ENCODE data around the gene CPLX3. TPM values are rescaled to one million over a fixed set of nuclear protein-coding genes. Genes with fewer than 3 reads are reported as not detected.

Gene CPLX3
- total RNA-seq, 2 donors from 2014 or later = not detected

GRCh38 chr15:74835312-74835823 lies 8.9 kb downstream of the CPLX3 start:
- peaks cover 4% of the 10 kb centered on the region for H3K4me1 Mint-ChIP-seq

GRCh38 chr15:74836846-74837245 lies 10.4 kb downstream of the CPLX3 start:
- Mint-ChIP-seq H3K4me1 (peaks cover 10% of the 10 kb centered on the region), H3K36me3 (ENCODE audit: low read depth) (peaks cover 15% of the 10 kb centered on the region), H3K9me3 (no peaks in the 10 kb centered on the region), H3K27ac (no peak overlapping the region), H3K4me3 (no peak overlapping the region), H3K27me3 (ENCODE audit: insufficient read depth) (no peaks in the 10 kb centered on the region)
- Histone ChIP-seq H3K36me3 (ENCODE audit: control insufficient read depth, insufficient read depth, low read length) (no peaks in the 10 kb centered on the region), H3K9me3 (ENCODE audit: control insufficient read depth, low read length) (no peaks in the 10 kb centered on the region), H3K27ac (ENCODE audit: low read depth, low read length) (no peak overlapping the region), H3K9ac (ENCODE audit: extremely low read depth, low read length, poor library complexity, severe bottlenecking) (no peak overlapping the region), H3K27me3 (ENCODE audit: control insufficient read depth, insufficient read depth, low read length, poor library complexity, severe bottlenecking) (no peaks in the 10 kb centered on the region), H3K4me1 (ENCODE audit: control insufficient read depth, insufficient read depth, low read length) (no peaks in the 10 kb centered on the region), H3K4me3 (ENCODE audit: low read length) (no peak overlapping the region)
- no peak for TF ChIP-seq CTCF (conservative IDR thresholded peaks at IDR 0.05)
- WGBS, 2 experiments (ENCODE audit: insufficient coverage in 1 of 2, insufficient read length in 1 of 2) = 90 to 100% methylated on average over 4 to 7 of the region's 7 CpGs
- no peak for DNase-seq

More at GRCh38 chr15:74835312-74835823, 8.9 kb downstream of the CPLX3 start:
- Histone ChIP-seq H3K9me3 (ENCODE audit: control insufficient read depth, low read length) (no peaks in the 10 kb centered on the region), H3K36me3 (ENCODE audit: control insufficient read depth, insufficient read depth, low read length) (no peaks in the 10 kb centered on the region), H3K27ac (ENCODE audit: low read depth, low read length) (no peak overlapping the region), H3K27me3 (ENCODE audit: control insufficient read depth, insufficient read depth, low read length, poor library complexity, severe bottlenecking) (no peaks in the 10 kb centered on the region), H3K4me3 (ENCODE audit: low read length) (no peak overlapping the region), H3K9ac (ENCODE audit: extremely low read depth, low read length, poor library complexity, severe bottlenecking) (no peak overlapping the region), H3K4me1 (ENCODE audit: control insufficient read depth, insufficient read depth, low read length) (no peaks in the 10 kb centered on the region)
- H3K27me3 Mint-ChIP-seq (ENCODE audit: insufficient read depth) = no peaks in the 10 kb centered on the region
- WGBS, 2 experiments (ENCODE audit: insufficient coverage in 1 of 2, insufficient read length in 1 of 2) = 0 to 42% methylated on average over 1 to 5 of the region's 5 CpGs
- peaks cover 10% of the 10 kb centered on the region for H3K36me3 Mint-ChIP-seq (ENCODE audit: low read depth)
- TF ChIP-seq CTCF (conservative IDR thresholded peaks at IDR 0.05) = peak; percentile 99
- no peaks in the 10 kb centered on the region for H3K9me3 Mint-ChIP-seq
- H3K4me3 Mint-ChIP-seq = no peak overlapping the region
- peak overlapping the region; percentile 87 for H3K27ac Mint-ChIP-seq
- DNase-seq = peak; percentile 98

- no peaks in the 10 kb centered on the region for H3K27me3 ChIP-seq (ENCODE audit: control insufficient read depth, insufficient read depth, low read length, poor library complexity, severe bottlenecking)
- H3K9me3 Mint-ChIP-seq = no peaks in the 10 kb centered on the region
- H3K4me3 ChIP-seq (ENCODE audit: low read length) = no peak overlapping the region
- peak; percentile 70 for DNase-seq
- peaks cover 15% of the 10 kb centered on the region for H3K36me3 Mint-ChIP-seq (ENCODE audit: low read depth)
- WGBS, 2 experiments (ENCODE audit: insufficient coverage in 1 of 2, insufficient read length in 1 of 2) = 88 to 91% methylated on average over 12 to 15 of the region's 15 CpGs
- TF ChIP-seq CTCF (conservative IDR thresholded peaks at IDR 0.05) = peak; percentile 51
- no peaks in the 10 kb centered on the region for H3K36me3 ChIP-seq (ENCODE audit: control insufficient read depth, insufficient read depth, low read length)
- H3K27ac Mint-ChIP-seq = no peak overlapping the region
- H3K9me3 ChIP-seq (ENCODE audit: control insufficient read depth, low read length) = no peaks in the 10 kb centered on the region
- no peak overlapping the region for H3K9ac ChIP-seq (ENCODE audit: extremely low read depth, low read length, poor library complexity, severe bottlenecking)
- H3K27ac ChIP-seq (ENCODE audit: low read depth, low read length) = no peak overlapping the region
- no peaks in the 10 kb centered on the region for H3K4me1 ChIP-seq (ENCODE audit: control insufficient read depth, insufficient read depth, low read length)
- H3K4me3 Mint-ChIP-seq = no peak overlapping the region
- H3K27me3 Mint-ChIP-seq (ENCODE audit: insufficient read depth) = no peaks in the 10 kb centered on the region
- H3K4me1 Mint-ChIP-seq = peaks cover 16% of the 10 kb centered on the region
These were observed 11.2 kb downstream of the CPLX3 start for GRCh38 chr15:74837482-74838136.

Data from endodermal cell (in vitro differentiated cells).